HG03060 (cell line): ENCODE measurements around the gene SAMD5.

ENCODE experiments used
- ATAC-seq: cut with Tn5 transposase; IDR thresholded peaks from one replicate; pipeline ENCODE4 v1.9.1; 2021; ENCODE audit warnings: low read depth, moderate number of reproducible peaks; ENCODE audit not compliant: unreplicated experiment

SAMD5 gene

DNA sequence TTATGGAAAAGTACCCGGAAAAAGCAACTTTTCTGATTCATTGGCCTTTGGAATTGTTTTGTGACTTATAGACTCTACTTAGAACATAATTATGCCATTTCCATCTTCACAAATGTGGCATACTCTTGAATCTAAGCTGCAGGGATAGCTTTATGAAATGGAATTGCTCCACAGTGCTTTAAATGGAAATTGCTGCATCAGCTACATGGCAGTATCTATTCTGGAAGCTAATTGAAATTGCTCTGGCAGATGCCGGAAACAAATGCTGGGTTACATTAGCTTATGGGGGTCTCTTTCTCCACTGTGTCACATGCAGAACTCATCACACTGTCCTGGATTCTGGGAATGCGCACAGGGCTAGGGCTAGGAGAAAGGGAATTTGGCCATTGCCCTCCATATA, 108.9 kb downstream of the SAMD5 start:
- ATAC-seq, result no peak

DNA sequence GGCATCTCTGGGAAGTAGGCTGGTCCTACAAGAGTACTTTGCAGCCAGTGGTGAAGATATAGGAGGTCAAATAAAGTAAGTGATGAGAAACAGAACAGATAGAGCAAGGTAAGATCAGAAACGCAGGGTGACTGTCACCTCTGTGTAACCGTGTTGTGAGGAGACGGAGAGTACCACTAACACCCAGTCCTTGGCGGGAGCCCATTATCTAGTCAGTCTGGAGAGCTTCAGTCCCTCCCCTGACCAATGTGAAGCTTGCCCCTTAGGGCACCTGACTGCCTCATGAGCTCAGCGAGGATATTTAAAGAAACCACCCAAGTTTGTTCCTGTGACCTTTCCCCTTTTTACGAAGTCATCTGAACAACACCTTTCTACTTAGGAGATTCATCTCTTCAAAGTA, 110.0 kb downstream of the SAMD5 start:
- no peak for ATAC-seq

- no peak for ATAC-seq
Observed at GRCh38 chr6:147618927-147619326, 110.4 kb downstream of the SAMD5 start.
